Trophoblast cell (in vitro differentiated cells and primary cell): ENCODE data around the gene ANKRD55.
A peak's percentile ranks its signal among the peaks of the same experiment; 100 is the strongest.

ENCODE experiments used
- DNase-seq, 2 donors: peaks; one replicate each; pipeline ENCODE4 v3.0.0-alpha.2; 2016
- H2AFZ ChIP-seq: 2 replicates; pipeline ENCODE4 v1.6.1; 2013; ENCODE audit warnings: low read length, moderate library complexity, mild to moderate bottlenecking; ENCODE audit not compliant: insufficient read depth, poor library complexity
- H2AK5ac ChIP-seq: 2 replicates; pipeline ENCODE4 v1.6.1; 2013; ENCODE audit warnings: mild to moderate bottlenecking, low read length
- H2BK120ac ChIP-seq: 2 replicates; pipeline ENCODE4 v1.6.1; 2013; ENCODE audit warnings: low read length, mild to moderate bottlenecking, moderate library complexity; ENCODE audit not compliant: insufficient read depth, poor library complexity
- H2BK12ac ChIP-seq: 2 replicates; pipeline ENCODE4 v1.6.1; 2013; ENCODE audit warnings: mild to moderate bottlenecking, low read length, moderate library complexity
- H2BK5ac ChIP-seq: 2 replicates; pipeline ENCODE4 v1.6.1; 2013; ENCODE audit warnings: low read length, low read depth, moderate library complexity, mild to moderate bottlenecking; ENCODE audit not compliant: poor library complexity
- H3K14ac ChIP-seq: 2 replicates; pipeline ENCODE4 v1.6.1; 2013; ENCODE audit warnings: mild to moderate bottlenecking, low read length
- H3K18ac ChIP-seq: 2 replicates; pipeline ENCODE4 v1.6.1; 2013; ENCODE audit warnings: mild to moderate bottlenecking, low read length
- H3K23ac ChIP-seq: 2 replicates; pipeline ENCODE4 v1.6.1; 2013; ENCODE audit warnings: low read length
- H3K27ac ChIP-seq: 2 replicates; pipeline ENCODE4 v1.5.1; 2013; ENCODE audit warnings: low read depth, mild to moderate bottlenecking, inconsistent platforms, low read length, moderate library complexity
- H3K27me3 ChIP-seq: 2 replicates; pipeline ENCODE4 v1.6.1; 2013; ENCODE audit warnings: inconsistent platforms, mild to moderate bottlenecking, low read length, moderate library complexity; ENCODE audit not compliant: insufficient read depth
- H3K36me3 ChIP-seq, 2 experiments: 1 replicate in 1 of 2; 2 replicates in 1 of 2; pipeline ENCODE4 v1.6.1; 2013; ENCODE audit warnings: low read length in 2 of 2, mild to moderate bottlenecking in 2 of 2, moderate library complexity in 1 of 2; ENCODE audit not compliant: insufficient read depth in 2 of 2, control insufficient read depth in 1 of 2
- H3K4ac ChIP-seq: 2 replicates; pipeline ENCODE4 v1.6.1; 2013; ENCODE audit warnings: low read depth, mild to moderate bottlenecking, low read length, moderate library complexity
- H3K4me1 ChIP-seq, 2 experiments: 1 replicate in 1 of 2; 2 replicates in 1 of 2; pipeline ENCODE4 v1.6.1; 2013; ENCODE audit warnings: low read length in 2 of 2, mild to moderate bottlenecking in 2 of 2, moderate library complexity in 1 of 2; ENCODE audit not compliant: insufficient read depth in 2 of 2, control insufficient read depth in 1 of 2
- H3K4me2 ChIP-seq: 2 replicates; pipeline ENCODE4 v1.6.1; 2013; ENCODE audit warnings: inconsistent platforms, mild to moderate bottlenecking, low read length, moderate library complexity
- H3K4me3 ChIP-seq: 2 replicates; pipeline ENCODE4 v1.5.1; 2013; ENCODE audit warnings: mild to moderate bottlenecking, low read depth, low read length, inconsistent platforms
- H3K79me1 ChIP-seq: one replicate; pipeline ENCODE4 v1.6.1; 2013; ENCODE audit warnings: low read length
- H3K79me2 ChIP-seq: 2 replicates; pipeline ENCODE4 v1.6.1; 2013; ENCODE audit warnings: low read length, mild to moderate bottlenecking; ENCODE audit not compliant: control insufficient read depth, insufficient read depth, poor library complexity
- H3K9ac ChIP-seq: 2 replicates; pipeline ENCODE4 v1.6.1; 2013; ENCODE audit warnings: mild to moderate bottlenecking, low read length
- H3K9me3 ChIP-seq: 2 replicates; pipeline ENCODE4 v1.6.1; 2013; ENCODE audit warnings: low read depth, mild to moderate bottlenecking, control low read depth, inconsistent platforms, low read length; ENCODE audit not compliant: insufficient read depth
- H4K12ac ChIP-seq: 2 replicates; pipeline ENCODE4 v1.6.1; 2013; ENCODE audit warnings: low read depth, mild to moderate bottlenecking, low read length, moderate library complexity
- H4K8ac ChIP-seq: 2 replicates; pipeline ENCODE4 v1.6.1; 2013; ENCODE audit warnings: low read depth, mild to moderate bottlenecking, low read length, moderate library complexity
- H4K91ac ChIP-seq: one replicate; pipeline ENCODE4 v1.6.1; 2013; ENCODE audit warnings: low read depth, mild to moderate bottlenecking, low read length, moderate library complexity
- WGBS: extraction: QIAGEN DNeasy Blood & Tissue Kit; methylation state at CpG from one replicate; pipeline ENCODE4 v1.1.7; 2013; ENCODE audit warnings: missing lambda C conversion rate; ENCODE audit not compliant: insufficient read length, insufficient coverage; ENCODE audit errors: extremely low coverage; 5-methylcytosine and 5-hydroxymethylcytosine counted together

The ANKRD55 gene

DNA sequence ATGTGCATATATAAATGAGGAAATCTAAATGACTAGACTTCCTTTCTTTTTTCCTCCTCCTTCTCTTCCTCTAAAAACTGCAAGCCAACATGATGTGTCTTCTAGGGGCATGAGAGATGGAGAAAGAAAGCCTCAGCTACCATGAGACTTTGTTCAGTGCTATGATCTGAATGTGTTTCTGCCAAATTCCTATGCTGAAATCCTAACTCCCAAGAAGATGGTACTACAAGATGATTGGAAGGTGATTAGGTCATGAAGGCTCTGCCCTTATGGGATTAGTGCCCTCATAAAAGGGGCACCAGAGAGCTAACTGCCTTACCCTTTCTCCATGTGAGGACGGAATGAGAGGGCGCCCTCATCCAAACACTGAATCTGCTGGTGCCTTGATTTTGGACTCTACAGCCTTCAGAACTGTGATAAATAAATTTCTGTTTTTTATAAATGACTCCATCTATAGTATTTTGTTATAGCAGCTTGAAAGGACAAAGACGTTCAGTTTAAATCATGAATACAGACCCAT lies 166.1 kb downstream of the ANKRD55 start:
- H3K14ac ChIP-seq: no peak overlapping the region
- H3K4ac ChIP-seq: no peak overlapping the region
- DNase-seq: peak; percentile 93 to 96
- no peaks in the 10 kb centered on the region for H3K79me1 ChIP-seq
- no peak overlapping the region for H2BK12ac ChIP-seq
- H3K79me2 ChIP-seq: no peaks in the 10 kb centered on the region
- no peak overlapping the region for H3K23ac ChIP-seq
- H3K27me3 ChIP-seq: no peaks in the 10 kb centered on the region
- H2AFZ ChIP-seq: no peak overlapping the region
- H3K9me3 ChIP-seq: no peaks in the 10 kb centered on the region
- H3K27ac ChIP-seq: no peak overlapping the region
- no peaks in the 10 kb centered on the region for H3K4me1 ChIP-seq
- H3K36me3 ChIP-seq: no peaks in the 10 kb centered on the region
- H4K12ac ChIP-seq: no peak overlapping the region
- no peak overlapping the region for H3K18ac ChIP-seq
- H3K4me3 ChIP-seq: no peak overlapping the region
- no peak overlapping the region for H4K8ac ChIP-seq
- no peak overlapping the region for H2BK120ac ChIP-seq
- no peak overlapping the region for H2BK5ac ChIP-seq
- no peak overlapping the region for H2AK5ac ChIP-seq
- no CpG with 5 or more reads among the region's 3 CpGs for WGBS
- no peak overlapping the region for H3K4me2 ChIP-seq
- H4K91ac ChIP-seq: no peak overlapping the region
- H3K9ac ChIP-seq: no peak overlapping the region

DNA sequence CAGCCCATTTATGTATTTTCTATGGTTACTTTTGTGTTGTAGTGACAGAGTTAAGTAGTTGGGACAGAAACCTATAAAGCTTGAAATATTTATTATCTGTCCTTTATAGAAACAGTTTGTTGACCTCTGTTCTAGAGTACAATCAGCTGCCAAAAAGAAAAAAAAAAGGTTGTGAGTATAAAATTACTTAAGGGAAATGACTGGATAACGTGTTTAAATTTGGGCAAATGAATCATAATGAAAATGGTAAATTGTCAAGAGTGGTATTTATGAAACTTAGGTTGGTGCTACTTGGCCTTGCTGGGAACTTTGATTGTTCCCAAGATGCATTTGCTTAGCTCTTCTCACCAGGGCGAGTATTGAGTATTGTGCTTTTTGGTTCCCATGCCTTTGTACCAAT lies 168.1 kb downstream of the ANKRD55 start:
- no peak overlapping the region for H3K23ac ChIP-seq
- peaks cover 4 to 8% of the 10 kb centered on the region in 2 experiments for H3K4me1 ChIP-seq
- no peak overlapping the region for H4K91ac ChIP-seq
- peaks cover 4% of the 10 kb centered on the region for H3K79me1 ChIP-seq
- no CpG with 5 or more reads among the region's 2 CpGs for WGBS
- no peak overlapping the region for H2BK12ac ChIP-seq
- H4K8ac ChIP-seq: no peak overlapping the region
- H3K4me3 ChIP-seq: no peak overlapping the region
- no peak overlapping the region for H2AK5ac ChIP-seq
- no peak overlapping the region for H2BK120ac ChIP-seq
- H3K18ac ChIP-seq: no peak overlapping the region
- H3K36me3 ChIP-seq: no peaks in the 10 kb centered on the region
- H3K27ac ChIP-seq: no peak overlapping the region
- no peak overlapping the region for H3K4me2 ChIP-seq
- H3K14ac ChIP-seq: no peak overlapping the region
- H2BK5ac ChIP-seq: no peak overlapping the region
- no peak for DNase-seq
- H3K9me3 ChIP-seq: no peaks in the 10 kb centered on the region
- H4K12ac ChIP-seq: no peak overlapping the region
- H3K9ac ChIP-seq: no peak overlapping the region
- H2AFZ ChIP-seq: no peak overlapping the region
- H3K27me3 ChIP-seq: no peaks in the 10 kb centered on the region
- H3K4ac ChIP-seq: no peak overlapping the region
- no peaks in the 10 kb centered on the region for H3K79me2 ChIP-seq

DNA sequence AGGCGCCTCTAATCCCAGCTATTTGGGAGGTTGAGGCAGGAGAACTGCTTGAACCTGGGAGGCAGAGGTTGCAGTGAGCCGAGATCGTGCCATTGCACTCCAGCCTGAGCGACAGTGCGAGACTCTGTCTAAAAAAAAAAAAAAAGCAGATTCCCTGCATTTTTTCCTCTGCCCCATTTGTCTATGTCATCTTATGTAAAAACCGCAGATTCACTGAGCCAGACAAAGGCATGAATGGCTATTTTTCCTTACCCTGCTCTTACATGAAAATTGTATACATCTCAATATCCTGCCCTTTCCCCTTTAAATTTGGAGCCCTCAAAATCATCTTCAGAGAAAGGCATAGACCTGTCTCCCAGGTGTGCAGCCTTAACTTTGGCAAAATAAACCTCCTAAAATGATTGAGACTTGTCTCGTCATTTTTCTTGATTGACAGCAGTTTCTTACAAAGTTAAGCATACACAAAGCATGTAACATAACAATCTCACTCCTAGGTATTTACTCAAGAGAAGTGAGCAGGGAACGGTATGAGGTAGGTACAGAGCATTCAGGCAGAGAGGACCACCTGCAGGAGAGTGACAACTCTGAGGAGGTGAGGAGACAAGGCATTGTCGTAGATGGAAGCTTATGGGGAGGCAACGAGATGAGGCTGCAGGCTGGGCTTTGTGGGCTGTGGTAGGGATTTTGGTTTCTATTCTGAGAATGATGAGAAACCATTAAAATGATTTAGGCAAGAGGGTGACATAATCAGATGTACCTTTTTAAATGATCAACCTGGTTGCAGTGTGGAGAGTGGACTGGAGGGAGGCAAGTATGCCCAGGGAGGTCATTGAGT lies 172.6 kb downstream of the ANKRD55 start:
- Histone ChIP-seq H2AFZ (no peak overlapping the region), H3K27me3 (no peaks in the 10 kb centered on the region), H3K4me3 (no peak overlapping the region), H3K9ac (no peak overlapping the region), H3K36me3 (no peaks in the 10 kb centered on the region), H3K27ac (no peak overlapping the region), H2AK5ac (no peak overlapping the region), H3K23ac (no peak overlapping the region), H2BK5ac (peak overlapping the region; percentile 38), H3K14ac (no peak overlapping the region), H4K12ac (no peak overlapping the region), H3K79me1 (peaks cover 7% of the 10 kb centered on the region), H4K8ac (peak overlapping the region; percentile 29), H2BK120ac (no peak overlapping the region), H2BK12ac (peak overlapping the region; percentile 89), H4K91ac (peak overlapping the region; percentile 50), H3K18ac (no peak overlapping the region), H3K4me1 (peaks cover 6 to 14% of the 10 kb centered on the region in 2 experiments), H3K4me2 (peak overlapping the region; percentile 48), H3K79me2 (no peaks in the 10 kb centered on the region), H3K9me3 (no peaks in the 10 kb centered on the region), H3K4ac (no peak overlapping the region)
- peak in 1 of 2 donors; percentile 76 for DNase-seq
- WGBS: no CpG with 5 or more reads among the region's 10 CpGs

DNA sequence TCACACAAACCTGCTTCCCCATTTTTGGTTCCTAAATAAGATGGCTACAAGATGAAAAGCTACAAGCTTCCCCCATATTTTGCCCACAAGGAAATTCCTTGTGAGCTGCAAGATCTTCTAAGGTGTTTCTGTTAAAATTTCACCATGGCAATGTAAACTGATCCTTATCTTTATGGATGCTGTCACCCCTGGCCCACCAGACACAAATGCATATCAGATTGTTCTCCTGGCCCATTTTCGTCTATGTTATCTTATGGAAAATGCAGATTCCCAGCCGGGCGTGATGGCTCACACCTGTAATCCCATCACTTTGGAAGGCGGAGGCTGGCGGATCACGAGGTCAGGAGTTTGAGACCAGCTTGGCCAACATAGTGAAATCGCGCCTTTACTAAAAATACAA lies 173.3 kb downstream of the ANKRD55 start:
- Histone ChIP-seq H3K18ac (no peak overlapping the region), H2BK120ac (no peak overlapping the region), H2BK12ac (no peak overlapping the region), H3K4ac (no peak overlapping the region), H3K4me2 (peak overlapping the region; percentile 48), H3K36me3 (no peaks in the 10 kb centered on the region), H3K79me1 (peaks cover 7% of the 10 kb centered on the region), H3K9ac (no peak overlapping the region), H3K79me2 (no peaks in the 10 kb centered on the region), H3K14ac (no peak overlapping the region), H3K27me3 (no peaks in the 10 kb centered on the region), H4K12ac (no peak overlapping the region), H3K4me3 (no peak overlapping the region), H2AK5ac (no peak overlapping the region), H3K23ac (no peak overlapping the region), H4K91ac (no peak overlapping the region), H3K4me1 (peaks cover 6 to 14% of the 10 kb centered on the region in 2 experiments), H3K9me3 (no peaks in the 10 kb centered on the region), H2AFZ (no peak overlapping the region), H4K8ac (peak overlapping the region; percentile 29), H2BK5ac (peak overlapping the region; percentile 38), H3K27ac (peak overlapping the region; percentile 38)
- WGBS: no CpG with 5 or more reads among the region's 8 CpGs
- peak; percentile 62 to 83 for DNase-seq
